H9 (cell line): ENCODE measurements around the gene ARHGAP22. TPM values are rescaled to one million over a fixed set of nuclear protein-coding genes. Genes with fewer than 3 reads are reported as not detected.

Experiments
- DNase-seq: peaks from one replicate; pipeline ENCODE4 v3.0.0-alpha.2; 2017
- H2AFZ ChIP-seq: one replicate; pipeline ENCODE4 v1.6.1; 2013; ENCODE audit warnings: mild to moderate bottlenecking, low read length, control low read depth, moderate library complexity
- H2AK5ac ChIP-seq: 2 replicates; pipeline ENCODE4 v1.6.1; 2013; ENCODE audit warnings: low read length, control low read depth, mixed read lengths; ENCODE audit not compliant: insufficient read length
- H2BK120ac ChIP-seq: one replicate; pipeline ENCODE4 v1.6.1; 2013; ENCODE audit warnings: low read depth, mild to moderate bottlenecking, low read length, control low read depth, inconsistent platforms; ENCODE audit not compliant: poor library complexity, severe bottlenecking
- H2BK12ac ChIP-seq: 2 replicates; pipeline ENCODE4 v1.6.1; 2013; ENCODE audit warnings: low read length, control low read depth, mixed read lengths, low read depth; ENCODE audit not compliant: insufficient read length
- H2BK15ac ChIP-seq: 2 replicates; pipeline ENCODE4 v1.6.1; 2013; ENCODE audit warnings: low read depth, low read length, control low read depth
- H2BK20ac ChIP-seq: one replicate; pipeline ENCODE4 v1.6.1; 2013; ENCODE audit warnings: low read depth, mild to moderate bottlenecking, low read length, control low read depth, inconsistent platforms; ENCODE audit not compliant: poor library complexity, severe bottlenecking
- H2BK5ac ChIP-seq: 2 replicates; pipeline ENCODE4 v1.6.1; 2013; ENCODE audit warnings: low read length, control low read depth, mixed read lengths; ENCODE audit not compliant: insufficient read length
- H3K14ac ChIP-seq: 2 replicates; pipeline ENCODE4 v1.6.1; 2013; ENCODE audit warnings: low read length, control low read depth; ENCODE audit not compliant: insufficient read depth
- H3K18ac ChIP-seq: 2 replicates; pipeline ENCODE4 v1.6.1; 2013; ENCODE audit warnings: low read depth, mild to moderate bottlenecking, mixed read lengths, low read length, control low read depth; ENCODE audit not compliant: insufficient read length
- H3K23ac ChIP-seq: 2 replicates; pipeline ENCODE4 v1.6.1; 2013; ENCODE audit warnings: low read length, control low read depth, mixed read lengths, low read depth; ENCODE audit not compliant: insufficient read length
- H3K23me2 ChIP-seq: 2 replicates; pipeline ENCODE4 v1.6.1; 2013; ENCODE audit warnings: low read depth, mild to moderate bottlenecking, mixed read lengths, low read length, control low read depth; ENCODE audit not compliant: insufficient read length, poor library complexity, severe bottlenecking
- H3K27ac ChIP-seq: 2 replicates; pipeline ENCODE4 v1.5.1; 2013; ENCODE audit warnings: low read length, control low read depth, mixed read lengths, low read depth; ENCODE audit not compliant: insufficient read length
- H3K27me3 ChIP-seq: 2 replicates; pipeline ENCODE4 v1.6.1; 2013; ENCODE audit warnings: low read length, control low read depth, inconsistent platforms; ENCODE audit not compliant: insufficient read depth
- H3K4ac ChIP-seq: 2 replicates; pipeline ENCODE4 v1.6.1; 2013; ENCODE audit warnings: low read depth, mild to moderate bottlenecking, control low read depth, inconsistent platforms, low read length, moderate library complexity
- H3K4me1 ChIP-seq: 2 replicates; pipeline ENCODE4 v1.6.1; 2013; ENCODE audit warnings: low read length, control low read depth, inconsistent platforms; ENCODE audit not compliant: insufficient read depth
- H3K4me2 ChIP-seq: 2 replicates; pipeline ENCODE4 v1.6.1; 2013; ENCODE audit warnings: low read length, control low read depth, mixed read lengths; ENCODE audit not compliant: insufficient read length, insufficient read depth
- H3K56ac ChIP-seq: 2 replicates; pipeline ENCODE4 v1.6.1; 2013; ENCODE audit warnings: low read depth, mild to moderate bottlenecking, mixed read lengths, low read length, control low read depth; ENCODE audit not compliant: insufficient read length
- H3K79me1 ChIP-seq: 2 replicates; pipeline ENCODE4 v1.6.1; 2013; ENCODE audit warnings: low read depth, mild to moderate bottlenecking, moderate library complexity, low read length, control low read depth, inconsistent platforms; ENCODE audit not compliant: insufficient read depth, poor library complexity, severe bottlenecking
- H3K79me2 ChIP-seq: 2 replicates; pipeline ENCODE4 v1.6.1; 2013; ENCODE audit warnings: low read length, control low read depth, inconsistent platforms; ENCODE audit not compliant: insufficient read depth
- H3K9ac ChIP-seq: 2 replicates; pipeline ENCODE4 v1.6.1; 2013; ENCODE audit warnings: low read length, control low read depth, mixed read lengths; ENCODE audit not compliant: insufficient read length; ENCODE audit errors: extremely low read depth
- H3K9me3 ChIP-seq: one replicate; pipeline ENCODE4 v1.6.1; 2013; ENCODE audit warnings: low read depth, low read length, inconsistent platforms; ENCODE audit not compliant: control insufficient read depth
- H3T11ph ChIP-seq: one replicate; pipeline ENCODE4 v1.6.1; 2013; ENCODE audit warnings: mild to moderate bottlenecking, low read length, control low read depth, inconsistent platforms
- H4K20me1 ChIP-seq: one replicate; pipeline ENCODE4 v1.6.1; 2013; ENCODE audit not compliant: control insufficient read depth, insufficient read length, insufficient read depth
- H4K5ac ChIP-seq: 2 replicates; pipeline ENCODE4 v1.6.1; 2013; ENCODE audit warnings: low read depth, mild to moderate bottlenecking, mixed read lengths, low read length, control low read depth; ENCODE audit not compliant: insufficient read length
- H4K8ac ChIP-seq: replicated peaks from 2 replicates; pipeline ENCODE4 v1.6.1; 2013; ENCODE audit warnings: low read length, control low read depth, mixed read lengths, low read depth; ENCODE audit not compliant: insufficient read length
- H4K91ac ChIP-seq: 2 replicates; pipeline ENCODE4 v1.6.1; 2013; ENCODE audit warnings: low read depth, mild to moderate bottlenecking, moderate library complexity, mixed read lengths, low read length, control low read depth; ENCODE audit not compliant: insufficient read length
- H3K27ac Mint-ChIP-seq, 3 experiments: 2 replicates in 2 of 3; 3 replicates in 1 of 3; pipeline ENCODE4 v1.8.0; 2020 to 2021; ENCODE audit warnings: mixed read lengths in 3 of 3, mild to moderate bottlenecking in 1 of 3, moderate library complexity in 1 of 3
- H3K27me3 Mint-ChIP-seq: 2 replicates; pipeline ENCODE4 v1.8.0; 2021; ENCODE audit warnings: low read depth, mild to moderate bottlenecking, moderate library complexity, mixed read lengths
- H3K36me3 Mint-ChIP-seq, 3 experiments: 2 replicates in 2 of 3; 3 replicates in 1 of 3; pipeline ENCODE4 v1.8.0; 2020 to 2021; ENCODE audit warnings: low read depth in 3 of 3, mixed read lengths in 3 of 3; ENCODE audit not compliant: insufficient read depth in 1 of 3
- H3K4me1 Mint-ChIP-seq, 2 experiments: 2 replicates each; pipeline ENCODE4 v1.8.0; 2020; ENCODE audit warnings: mixed read lengths in 2 of 2
- H3K4me3 Mint-ChIP-seq, 2 experiments: 2 replicates in 1 of 2; 3 replicates in 1 of 2; pipeline ENCODE4 v1.8.0; 2020 to 2021; ENCODE audit warnings: mild to moderate bottlenecking in 2 of 2, mixed read lengths in 2 of 2, moderate library complexity in 1 of 2
- H3K9me3 Mint-ChIP-seq, 2 experiments: 2 replicates in 1 of 2; 3 replicates in 1 of 2; pipeline ENCODE4 v1.8.0; 2020; ENCODE audit warnings: mild to moderate bottlenecking in 2 of 2, mixed read lengths in 2 of 2, moderate library complexity in 1 of 2
- CTCF ChIP-seq: fragments of 200-600 bp; sonication (generic); conservative IDR thresholded peaks from 3 replicates; pipeline ENCODE4 v1.8.0; 2021; ENCODE audit warnings: antibody characterized with exemption, mild to moderate bottlenecking
- whole genome bisulfite sequencing: extraction: QIAGEN DNeasy Blood & Tissue Kit; methylation state at CpG from one replicate; pipeline ENCODE4 v1.1.7; 2013; ENCODE audit warnings: missing lambda C conversion rate, low lambda C conversion rate, mixed read lengths; ENCODE audit not compliant: insufficient read length; ENCODE audit errors: extremely low coverage; 5-methylcytosine and 5-hydroxymethylcytosine counted together
- total RNA-seq: library from RNA; stranded (reverse); gene quantifications from 2 replicates; pipeline ENCODE4 v1.2.1, GENCODE V29; 2021

Gene ARHGAP22
- total RNA-seq, 1 experiment from 2014 or later: 7.4 TPM

GRCh38 chr10:48437546-48437945, 167.3 kb downstream of the ARHGAP22 start:
- peaks cover 0 to 7% (median 0%) of the 10 kb centered on the region in 3 experiments; a peak in 2 of 7 replicates for H3K36me3 Mint-ChIP-seq
- Histone ChIP-seq H3K27ac (no peak overlapping the region), H3K79me2 (no peaks in the 10 kb centered on the region), H3K56ac (no peak overlapping the region), H2BK5ac (no peak overlapping the region), H2BK12ac (no peak overlapping the region), H3K14ac (no peak overlapping the region), H4K20me1 (no peaks in the 10 kb centered on the region), H3K79me1 (no peaks in the 10 kb centered on the region), H2BK15ac (no peak overlapping the region), H3K4me1 (no peaks in the 10 kb centered on the region), H2AK5ac (no peak overlapping the region), H3K23me2 (no peaks in the 10 kb centered on the region), H3K9me3 (no peaks in the 10 kb centered on the region), H3K27me3 (no peaks in the 10 kb centered on the region), H3K4ac (no peak overlapping the region), H2BK20ac (no peak overlapping the region), H4K8ac (no peak overlapping the region), H3K18ac (no peak overlapping the region), H2BK120ac (no peak overlapping the region), H2AFZ (no peak overlapping the region), H3K23ac (no peak overlapping the region), H3K9ac (no peak overlapping the region), H4K5ac (no peak overlapping the region), H3K4me2 (no peak overlapping the region), H4K91ac (no peak overlapping the region), H3T11ph (no peak overlapping the region)
- no peaks in the 10 kb centered on the region for H3K4me1 Mint-ChIP-seq
- no peak for DNase-seq
- H3K27me3 Mint-ChIP-seq: no peaks in the 10 kb centered on the region
- no peak overlapping the region for H3K4me3 Mint-ChIP-seq
- H3K9me3 Mint-ChIP-seq: no peaks in the 10 kb centered on the region
- WGBS: no CpG with 5 or more reads among the region's 3 CpGs
- no peak for TF ChIP-seq CTCF
- H3K27ac Mint-ChIP-seq: no peak overlapping the region
